SK-N-SH (cell line): ENCODE results near the gene FMO3. TPM values are rescaled to one million over a fixed set of nuclear protein-coding genes. Genes with fewer than 3 reads are reported as not detected.

Experiments used
- CTCF ChIA-PET: fragments of 300-600, 350-600 bp; formaldehyde crosslinking; extraction: SDS; loops from one replicate; lab custom pipeline; 2021; lab: Yijun Ruan, JAX
- POLR2A ChIA-PET: fragments of 350-600 bp; sonication (Branson Sonifier 250); formaldehyde crosslinking; extraction: SDS; loops from one replicate; lab custom pipeline; 2020; ENCODE audit warnings: antibody characterized with exemption, inconsistent platforms; lab: Yijun Ruan, JAX
- DNase-seq: peaks from one replicate; pipeline ENCODE4 v3.0.0; 2012
- H2AFZ ChIP-seq: fragments of 200-600 bp; sonication (generic); 2 replicates; pipeline ENCODE4 v1.8.1; 2016; ENCODE audit warnings: antibody characterized with exemption, mild to moderate bottlenecking, low read depth
- H3F3A ChIP-seq: fragments of 200-600 bp; sonication (generic); replicated peaks from 2 replicates; pipeline ENCODE3; 2016; ENCODE audit warnings: antibody characterized with exemption, mild to moderate bottlenecking; ENCODE audit not compliant: insufficient read depth
- H3K27ac ChIP-seq, 2 experiments: fragments of 200-500 bp in 1 of 2; fragments of 200-600 bp in 1 of 2; sonication (Bioruptor generic) in 1 of 2; sonication (generic), shearing (Covaris generic) in 1 of 2; 2 replicates each; pipeline versions ENCODE4 v1.5.1 to v1.6.1; 2014 to 2016; ENCODE audit warnings: low read depth in 2 of 2, inconsistent platforms in 1 of 2, low read length in 1 of 2, mild to moderate bottlenecking in 1 of 2, mixed read lengths in 1 of 2
- H3K27me3 ChIP-seq: fragments of 200-600 bp; sonication (generic), shearing (Covaris generic); 2 replicates; pipeline ENCODE4 v1.6.1; 2016; ENCODE audit warnings: mixed run types; ENCODE audit not compliant: insufficient read depth
- H3K36me3 ChIP-seq, 2 experiments: fragments of 200-500 bp in 1 of 2; fragments of 200-600 bp in 1 of 2; sonication (Bioruptor generic) in 1 of 2; sonication (generic) in 1 of 2; replicated peaks in 1 of 2; 2 replicates each; pipeline versions ENCODE3 to v1.5.1; 2014 to 2016; ENCODE audit warnings: low read length in 1 of 2, mild to moderate bottlenecking in 1 of 2; ENCODE audit not compliant: insufficient read depth in 2 of 2, control insufficient read depth in 1 of 2
- H3K4me1 ChIP-seq, 2 experiments: fragments of 200-500 bp in 1 of 2; fragments of 200-600 bp in 1 of 2; sonication (Bioruptor generic) in 1 of 2; sonication (generic), shearing (Covaris generic) in 1 of 2; 2 replicates each; pipeline versions ENCODE4 v1.5.1 to v1.6.1; 2014 to 2016; ENCODE audit warnings: low read depth in 1 of 2, low read length in 1 of 2, mixed run types in 1 of 2; ENCODE audit not compliant: insufficient read depth in 2 of 2, control insufficient read depth in 1 of 2
- H3K4me2 ChIP-seq: fragments of 200-600 bp; sonication (generic), shearing (Covaris generic); 2 replicates; pipeline ENCODE4 v1.6.1; 2017; ENCODE audit warnings: mixed run types
- H3K4me3 ChIP-seq, 2 experiments: fragments of 200-500 bp in 1 of 2; fragments of 200-600 bp in 1 of 2; sonication (Bioruptor generic) in 1 of 2; sonication (generic), shearing (Covaris generic) in 1 of 2; 2 replicates each; pipeline versions ENCODE4 v1.5.1 to v1.8.1; 2014 to 2016; ENCODE audit warnings: low read depth in 2 of 2, inconsistent platforms in 1 of 2, low read length in 1 of 2, mild to moderate bottlenecking in 1 of 2, mixed read lengths in 1 of 2, moderate library complexity in 1 of 2
- H3K79me2 ChIP-seq: fragments of 200-600 bp; sonication (generic); 2 replicates; pipeline ENCODE4 v1.8.1; 2017; ENCODE audit warnings: mild to moderate bottlenecking; ENCODE audit not compliant: insufficient read depth
- H3K9ac ChIP-seq: fragments of 200-600 bp; sonication (generic); 2 replicates; pipeline ENCODE4 v1.6.1; 2017; ENCODE audit warnings: mixed run types
- H3K9me2 ChIP-seq: fragments of 200-600 bp; sonication (generic); 2 replicates; pipeline ENCODE4 v1.6.1; 2017; ENCODE audit warnings: mixed run types
- H3K9me3 ChIP-seq: fragments of 200-600 bp; sonication (generic); 2 replicates; pipeline ENCODE4 v1.6.1; 2017; ENCODE audit warnings: mixed run types, mild to moderate bottlenecking, moderate library complexity
- H4K20me1 ChIP-seq: fragments of 200-600 bp; sonication (generic); 2 replicates; pipeline ENCODE4 v1.6.1; 2017; ENCODE audit warnings: mild to moderate bottlenecking, mixed run types; ENCODE audit not compliant: insufficient read depth
- CHD2 ChIP-seq: fragments of 150-350 bp; IDR thresholded peaks from 2 replicates; pipeline ENCODE4 v1.6.1; 2018; ENCODE audit warnings: low read length; ENCODE audit not compliant: partially characterized antibody
- GABPA ChIP-seq: IDR thresholded peaks from 2 replicates; pipeline ENCODE4 v1.4.0; 2012; ENCODE audit warnings: low read depth, mild to moderate bottlenecking
- GATA2 ChIP-seq: sonication (generic); formaldehyde crosslinking; IDR thresholded peaks from 2 replicates; pipeline ENCODE4 v1.5.0; 2020; ENCODE audit warnings: mild to moderate bottlenecking, missing genetic modification reagents
- NFIC ChIP-seq: IDR thresholded peaks from 2 replicates; pipeline ENCODE4 v1.4.0; 2012; ENCODE audit warnings: borderline replicate concordance
- POLR2AphosphoS5 ChIP-seq: IDR thresholded peaks from 2 replicates; pipeline ENCODE4 v1.6.1; 2012; ENCODE audit warnings: low read depth, low read length
- RAD21 ChIP-seq: IDR thresholded peaks from 2 replicates; pipeline ENCODE4 v1.6.1; 2012; ENCODE audit warnings: mild to moderate bottlenecking, low read length
- RCOR1 ChIP-seq: fragments of 150-350 bp; IDR thresholded peaks from 2 replicates; pipeline ENCODE4 v1.6.1; 2017; ENCODE audit warnings: antibody characterized with exemption, low read length
- REST ChIP-seq: IDR thresholded peaks from 2 replicates; pipeline ENCODE4 v1.6.1; 2012; ENCODE audit warnings: mild to moderate bottlenecking, low read depth, low read length, moderate library complexity
- RFX5 ChIP-seq: IDR thresholded peaks from 2 replicates; pipeline ENCODE4 v1.6.1; 2012; ENCODE audit warnings: mild to moderate bottlenecking, improper control_type of control experiment, low read length
- SIN3A ChIP-seq: IDR thresholded peaks from 2 replicates; pipeline ENCODE4 v1.6.1; 2012; ENCODE audit warnings: low read depth, mild to moderate bottlenecking, low read length, moderate library complexity, borderline replicate concordance
- SMC3 ChIP-seq: IDR thresholded peaks from 2 replicates; pipeline ENCODE4 v1.6.1; 2012; ENCODE audit warnings: low read depth, low read length, improper control_type of control experiment
- TAF1 ChIP-seq: IDR thresholded peaks from 2 replicates; pipeline ENCODE4 v1.6.1; 2012; ENCODE audit warnings: low read depth, mild to moderate bottlenecking, low read length, moderate library complexity, borderline replicate concordance
- TCF12 ChIP-seq: IDR thresholded peaks from 2 replicates; pipeline ENCODE4 v1.4.0; 2012
- TEAD4 ChIP-seq: IDR thresholded peaks from 2 replicates; pipeline ENCODE4 v1.4.0; 2012; ENCODE audit warnings: mild to moderate bottlenecking, borderline replicate concordance; ENCODE audit not compliant: insufficient read depth
- YY1 ChIP-seq: IDR thresholded peaks from 2 replicates; pipeline ENCODE4 v1.4.0; 2012; ENCODE audit warnings: low read depth, mild to moderate bottlenecking
- ZBTB33 ChIP-seq: IDR thresholded peaks from 2 replicates; pipeline ENCODE4 v1.4.0; 2012; ENCODE audit warnings: low read depth, borderline replicate concordance
- WGBS: methylation state at CpG from one replicate; pipeline ENCODE4 v1.1.6; 2017; ENCODE audit warnings: low lambda C conversion rate; 5-methylcytosine and 5-hydroxymethylcytosine counted together
- polyA plus RNA-seq, 3 experiments: library from polyadenylated mRNA; depleted of rRNA; stranded (reverse); fragments of >200 nt; gene quantifications; 2 replicates each; pipeline ENCODE4 v1.2.3, GENCODE V29; 2012

The FMO3 gene
- polyA plus RNA-seq, 1 of the 3 experiments (the other 2 are of a cell fraction): 0.85 TPM

DNA sequence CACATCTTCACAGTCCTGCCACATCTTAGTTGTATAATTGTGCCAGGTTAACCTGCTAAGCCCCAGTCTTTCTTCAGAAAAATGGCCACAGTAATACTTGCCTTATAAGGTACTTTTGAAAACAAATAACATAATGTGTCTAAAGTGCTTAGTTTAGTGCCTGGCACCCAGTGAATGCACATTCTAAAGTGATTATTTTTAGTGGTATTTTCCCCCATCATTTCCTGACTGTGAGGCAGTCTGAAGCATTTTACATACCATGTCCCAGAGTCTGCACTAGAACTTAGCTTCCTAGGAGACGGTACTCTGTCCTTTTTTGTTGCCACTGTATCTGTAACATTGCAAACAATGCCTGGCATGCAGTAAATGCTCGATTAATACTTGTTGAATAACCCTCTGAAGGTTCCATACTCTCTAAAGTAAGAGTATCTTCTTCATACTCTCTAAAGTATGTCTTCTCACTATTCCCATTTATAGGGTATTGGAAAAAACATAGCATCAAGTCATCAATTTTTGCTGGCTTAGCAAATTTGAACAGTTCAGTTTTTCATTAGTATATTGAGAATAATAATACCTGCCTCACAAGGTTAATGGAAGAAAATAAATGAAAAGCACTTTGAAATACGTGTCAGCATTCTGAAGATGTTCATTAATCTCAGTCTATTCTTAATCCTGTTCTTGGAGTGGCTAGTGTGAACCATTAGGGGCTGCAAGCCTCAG lies 43.7 kb downstream of the FMO3 start:
- under 1% methylated on average over 3 of the region's 3 CpGs for WGBS
- TF ChIP-seq SIN3A (no peak), TCF12 (no peak)
- TF ChIP-seq, all 33 proteins: peak for 0
- H3K9me2 ChIP-seq: no peaks in the 10 kb centered on the region
- H3F3A ChIP-seq: no peaks in the 10 kb centered on the region
- no peak overlapping the region for H3K27ac ChIP-seq
- ChIA-PET POLR2A (no interaction called here), CTCF (interaction anchor here (1.1 kb wide), 1 partner anchor 179 kb away, joined by 3 read pairs; the partner anchor contains the start of gene FMO4)
- peaks cover 7% of the 10 kb centered on the region; the same call in 1 of the 2 replicates for H3K9me3 ChIP-seq
- no peak overlapping the region for H3K4me2 ChIP-seq
- no peak overlapping the region for H2AFZ ChIP-seq
- H3K36me3 ChIP-seq: no peaks in the 10 kb centered on the region
- H3K79me2 ChIP-seq: no peaks in the 10 kb centered on the region
- H3K9ac ChIP-seq: no peak overlapping the region
- no peaks in the 10 kb centered on the region for H3K4me1 ChIP-seq
- no peak overlapping the region for H3K4me3 ChIP-seq
- no peak for DNase-seq
- H4K20me1 ChIP-seq: no peaks in the 10 kb centered on the region
- peaks cover 7% of the 10 kb centered on the region; the same call in 1 of the 2 replicates for H3K27me3 ChIP-seq

DNA sequence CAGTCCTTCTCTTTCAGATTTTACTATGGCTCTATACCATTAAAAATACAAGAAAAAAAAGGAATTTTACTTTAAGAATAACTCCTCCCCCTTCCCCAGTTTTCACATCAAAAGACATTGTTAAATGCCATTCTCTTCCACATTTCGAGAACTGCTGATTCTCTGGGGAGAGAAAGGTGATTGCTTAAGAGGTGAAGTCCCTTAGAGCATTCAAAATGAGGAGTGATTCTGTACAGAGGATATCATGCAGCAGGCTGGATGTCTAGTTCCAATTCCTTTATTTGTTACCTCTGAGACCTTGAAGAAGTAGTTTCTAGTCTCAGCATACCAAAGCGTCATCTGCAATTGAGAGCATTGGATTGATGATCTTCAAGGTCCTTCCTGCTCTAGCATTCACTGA lies 46.9 kb downstream of the FMO3 start:
- H3K79me2 ChIP-seq: no peaks in the 10 kb centered on the region
- no peak overlapping the region for H3K4me2 ChIP-seq
- no peak overlapping the region for H3K27ac ChIP-seq
- CTCF ChIA-PET: no interaction called here
- H3K9me2 ChIP-seq: no peaks in the 10 kb centered on the region
- H3F3A ChIP-seq: no peaks in the 10 kb centered on the region
- no peaks in the 10 kb centered on the region for H4K20me1 ChIP-seq
- no peaks in the 10 kb centered on the region for H3K9me3 ChIP-seq
- no peak for DNase-seq
- no peak overlapping the region for H3K9ac ChIP-seq
- no peaks in the 10 kb centered on the region for H3K4me1 ChIP-seq
- no peak overlapping the region for H3K4me3 ChIP-seq
- H3K27me3 ChIP-seq: peaks cover 17% of the 10 kb centered on the region; the same call in 1 of the 2 replicates
- POLR2A ChIA-PET: no interaction called here
- no peak overlapping the region for H2AFZ ChIP-seq
- no peak for TF ChIP-seq NFIC
- no peak for TF ChIP-seq POLR2AphosphoS5
- TF ChIP-seq, all 33 proteins: peak for 0
- 0% methylated on average over 2 of the region's 2 CpGs for WGBS
- H3K36me3 ChIP-seq: no peaks in the 10 kb centered on the region

GRCh38 chr1:171138980-171139379 lies 48.3 kb downstream of the FMO3 start:
- CTCF ChIA-PET: no interaction called here
- H3K9me2 ChIP-seq: no peaks in the 10 kb centered on the region

More at GRCh38 chr1:171138980-171139379, 48.3 kb downstream of the FMO3 start:
- Histone ChIP-seq H3K4me1 (no peaks in the 10 kb centered on the region), H3K79me2 (no peaks in the 10 kb centered on the region), H3K36me3 (no peaks in the 10 kb centered on the region), H3K9me3 (no peaks in the 10 kb centered on the region), H3F3A (no peaks in the 10 kb centered on the region), H2AFZ (no peak overlapping the region), H3K27ac (no peak overlapping the region), H4K20me1 (no peaks in the 10 kb centered on the region), H3K4me2 (no peak overlapping the region), H3K4me3 (no peak overlapping the region), H3K27me3 (peaks cover 21% of the 10 kb centered on the region; the same call in 1 of the 2 replicates), H3K9ac (no peak overlapping the region)
- POLR2A ChIA-PET: no interaction called here
- no peak for DNase-seq
- 14% methylated on average over 2 of the region's 2 CpGs for WGBS
- no peak for TF ChIP-seq RCOR1
- no peak for TF ChIP-seq TAF1
- no peak for TF ChIP-seq YY1
- no peak for TF ChIP-seq GATA2
- no peak for TF ChIP-seq NFIC
- TF ChIP-seq GABPA: no peak
- no peak for TF ChIP-seq REST
- TF ChIP-seq RAD21: no peak
- TF ChIP-seq ZBTB33: no peak
- TF ChIP-seq CHD2: no peak
- no peak for TF ChIP-seq RFX5
- no peak for TF ChIP-seq TEAD4
- no peak for TF ChIP-seq POLR2AphosphoS5
- no peak for TF ChIP-seq SMC3
